Measurements from ENCODE around the gene FARS2.

DNA sequence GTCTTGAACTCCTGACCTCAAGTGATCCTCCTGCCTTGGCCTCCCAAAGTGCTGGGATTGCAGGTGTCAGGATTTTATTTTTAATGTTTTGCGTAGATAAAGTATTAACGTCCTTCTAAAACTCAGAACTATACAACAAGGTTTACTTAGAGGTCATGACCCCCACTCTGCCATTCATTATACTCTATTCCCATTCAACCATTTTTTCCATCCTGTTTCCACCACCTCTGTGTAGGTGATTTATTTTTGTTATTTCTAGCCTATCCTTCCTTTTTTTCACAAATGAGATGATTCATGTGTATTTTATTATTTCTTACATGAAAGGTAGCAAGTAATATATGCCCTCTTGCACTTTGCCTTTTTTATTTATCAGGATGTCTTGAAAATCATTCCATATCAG lies 138.1 kb downstream of the FARS2 start:
- TF ChIP-seq, protein P1, sequence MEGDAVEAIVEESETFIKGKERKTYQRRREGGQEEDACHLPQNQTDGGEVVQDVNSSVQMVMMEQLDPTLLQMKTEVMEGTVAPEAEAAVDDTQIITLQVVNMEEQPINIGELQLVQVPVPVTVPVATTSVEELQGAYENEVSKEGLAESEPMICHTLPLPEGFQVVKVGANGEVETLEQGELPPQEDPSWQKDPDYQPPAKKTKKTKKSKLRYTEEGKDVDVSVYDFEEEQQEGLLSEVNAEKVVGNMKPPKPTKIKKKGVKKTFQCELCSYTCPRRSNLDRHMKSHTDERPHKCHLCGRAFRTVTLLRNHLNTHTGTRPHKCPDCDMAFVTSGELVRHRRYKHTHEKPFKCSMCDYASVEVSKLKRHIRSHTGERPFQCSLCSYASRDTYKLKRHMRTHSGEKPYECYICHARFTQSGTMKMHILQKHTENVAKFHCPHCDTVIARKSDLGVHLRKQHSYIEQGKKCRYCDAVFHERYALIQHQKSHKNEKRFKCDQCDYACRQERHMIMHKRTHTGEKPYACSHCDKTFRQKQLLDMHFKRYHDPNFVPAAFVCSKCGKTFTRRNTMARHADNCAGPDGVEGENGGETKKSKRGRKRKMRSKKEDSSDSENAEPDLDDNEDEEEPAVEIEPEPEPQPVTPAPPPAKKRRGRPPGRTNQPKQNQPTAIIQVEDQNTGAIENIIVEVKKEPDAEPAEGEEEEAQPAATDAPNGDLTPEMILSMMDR (conservative IDR thresholded peaks at IDR 0.05 in 1 of 2, IDR thresholded peaks at IDR 0.05 in 1 of 2; ENCODE audit: low read depth in 1 of 2, low read length in 2 of 2), result no peak
- TF ChIP-seq EZH2 (IDR thresholded peaks at IDR 0.05; ENCODE audit: low read length, missing control alignments), result no peak

Measured in fibroblast of lung (primary cell).